Epithelial cell of prostate (primary cell): Measurements from ENCODE around the gene FMO1.
A peak's percentile ranks its signal among the peaks of the same experiment; 100 is the strongest.
"Not testable (repeated sequence)": the region's sequence is repeated elsewhere in the genome, so short reads cannot be mapped to it uniquely, and the experiment has no call there.

Experiments
- DNase-seq: peaks from one replicate; pipeline ENCODE4 v3.0.0-alpha.2; 2011; ENCODE audit warnings: low read depth, low spot score
- H3K27ac ChIP-seq: fragments of 450-650 bp; 2 replicates; pipeline ENCODE4 v1.5.1; 2017; ENCODE audit warnings: mild to moderate bottlenecking

Gene FMO1

DNA sequence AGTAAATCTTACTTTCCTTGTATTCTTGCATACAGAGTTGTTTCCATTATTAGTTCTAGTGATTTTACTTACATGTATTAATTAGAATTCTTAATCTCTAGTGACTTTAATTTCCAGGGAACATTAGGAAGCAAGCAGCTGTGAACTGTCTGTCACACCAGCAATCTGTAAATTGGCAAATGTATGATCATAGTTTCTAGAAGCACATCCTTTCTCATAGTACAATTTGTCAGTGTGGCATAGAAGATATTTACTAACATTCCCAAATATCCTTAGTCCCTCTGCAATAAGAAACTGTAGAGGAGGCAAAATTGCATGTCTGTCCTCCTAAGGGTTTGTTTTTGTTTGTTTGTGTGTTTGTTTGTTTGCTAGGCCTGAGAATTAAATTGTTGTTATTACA is 17.0 kb upstream of the FMO1 start:
- no peak overlapping the region for H3K27ac ChIP-seq
- DNase-seq = no peak

DNA sequence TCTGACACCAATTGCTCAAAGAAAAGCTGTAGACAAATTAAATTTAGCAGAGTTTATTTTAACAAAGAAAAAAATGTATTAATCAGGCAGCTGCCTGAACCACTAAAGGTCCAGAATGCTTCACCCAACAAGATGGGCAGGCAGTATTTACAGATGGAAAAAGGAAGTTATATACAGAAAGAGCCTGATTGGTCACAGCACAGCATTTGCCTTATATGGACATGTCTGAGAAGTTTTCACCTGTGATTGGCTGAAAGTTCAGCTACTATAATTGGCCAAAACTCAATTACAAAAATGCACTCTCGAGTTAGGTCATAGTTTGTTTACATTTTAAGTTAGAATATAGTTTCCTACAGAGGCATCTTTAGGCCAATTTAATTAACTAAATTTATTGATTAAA is 15.1 kb upstream of the FMO1 start:
- H3K27ac ChIP-seq = no peak overlapping the region
- no peak for DNase-seq

DNA sequence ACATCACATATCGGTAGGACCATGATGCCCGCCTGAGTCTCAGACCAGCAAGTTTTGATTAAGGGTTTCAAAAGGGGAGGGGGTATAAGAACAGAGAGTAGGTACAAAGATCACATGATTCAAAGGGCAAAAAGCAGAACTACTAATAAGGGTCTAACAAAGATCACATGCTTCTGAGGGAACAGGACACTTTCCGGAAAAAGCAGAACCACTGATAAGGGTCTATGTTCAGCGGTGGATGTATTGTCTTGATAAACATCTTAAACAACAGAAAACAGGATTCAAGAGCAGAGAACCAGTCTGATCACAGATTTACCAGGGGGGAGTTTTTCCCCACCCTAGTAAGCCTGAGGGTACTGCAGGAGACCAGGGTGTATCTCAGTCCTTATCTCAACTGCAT is 12.1 kb upstream of the FMO1 start:
- not testable (repeated sequence) for DNase-seq, H3K27ac ChIP-seq

DNA sequence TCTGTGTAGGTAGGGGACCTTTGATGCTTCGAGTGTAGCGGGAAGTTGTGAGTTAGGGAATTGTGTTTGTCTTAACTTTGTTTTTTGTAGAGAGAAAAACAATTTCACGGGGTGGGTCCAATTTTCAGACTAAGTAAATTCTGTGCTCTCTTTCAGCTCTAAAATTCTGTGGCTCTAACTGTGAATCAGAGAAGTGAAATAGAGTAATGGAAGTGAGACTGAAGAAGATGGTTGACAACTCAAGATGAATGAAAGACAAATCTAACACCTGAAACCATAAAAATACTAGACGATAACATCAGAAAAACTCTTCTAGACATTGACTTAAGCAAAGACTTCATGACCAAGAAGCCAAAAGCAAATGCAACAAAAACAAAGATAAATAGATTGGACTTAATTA is 4.4 kb upstream of the FMO1 start:
- H3K27ac ChIP-seq = no peak overlapping the region
- no peak for DNase-seq

DNA sequence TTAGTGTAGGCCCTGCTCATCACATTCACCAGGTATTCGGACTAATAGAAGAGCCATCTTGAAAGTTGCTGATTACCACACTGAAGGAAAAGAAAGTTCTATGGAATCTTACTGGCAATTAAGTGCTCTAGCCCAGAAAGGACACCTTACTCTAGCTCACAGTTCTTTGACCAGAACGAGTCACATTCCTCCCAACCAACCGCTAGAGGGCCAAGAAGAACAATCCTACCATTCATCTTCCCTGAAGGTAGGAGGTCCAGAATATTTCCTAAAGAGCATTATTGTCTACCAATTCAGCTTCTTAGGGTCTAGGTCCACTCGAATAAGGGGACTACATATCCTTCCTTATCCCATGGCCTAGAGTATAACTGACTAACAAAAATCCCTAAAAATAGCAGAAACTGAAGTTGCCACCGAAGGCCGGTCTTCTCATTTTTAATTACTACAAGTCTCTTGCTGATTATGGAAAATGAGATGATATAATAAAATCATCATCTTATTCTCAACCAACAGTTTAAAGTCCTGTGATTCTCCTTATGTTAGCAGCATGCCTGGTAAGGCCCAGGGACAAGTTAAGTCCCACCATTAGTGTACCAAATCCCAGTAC is 2.7 kb upstream of the FMO1 start:
- H3K27ac ChIP-seq = no peak overlapping the region
- DNase-seq = no peak

DNA sequence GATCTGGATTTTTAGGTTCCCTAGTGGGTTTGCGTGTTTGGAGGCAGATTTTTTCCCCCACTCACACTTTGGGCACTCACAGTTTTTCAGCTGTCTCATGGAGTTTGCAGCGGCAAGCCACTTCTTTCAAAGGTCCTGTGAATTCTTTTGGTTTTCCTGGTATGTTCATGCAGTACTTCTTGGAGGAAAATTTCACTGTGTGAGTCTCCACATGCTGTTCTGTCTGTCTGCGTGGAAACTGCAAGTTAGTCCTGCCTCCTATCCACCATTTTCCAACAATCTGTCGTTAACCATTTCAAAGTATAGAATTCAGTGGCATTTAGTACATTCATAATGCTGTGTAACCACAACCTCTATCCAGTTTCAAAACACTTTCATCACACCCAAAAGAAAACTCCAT is 793 bp upstream of the FMO1 start:
- H3K27ac ChIP-seq = no peak overlapping the region
- no peak for DNase-seq

DNA sequence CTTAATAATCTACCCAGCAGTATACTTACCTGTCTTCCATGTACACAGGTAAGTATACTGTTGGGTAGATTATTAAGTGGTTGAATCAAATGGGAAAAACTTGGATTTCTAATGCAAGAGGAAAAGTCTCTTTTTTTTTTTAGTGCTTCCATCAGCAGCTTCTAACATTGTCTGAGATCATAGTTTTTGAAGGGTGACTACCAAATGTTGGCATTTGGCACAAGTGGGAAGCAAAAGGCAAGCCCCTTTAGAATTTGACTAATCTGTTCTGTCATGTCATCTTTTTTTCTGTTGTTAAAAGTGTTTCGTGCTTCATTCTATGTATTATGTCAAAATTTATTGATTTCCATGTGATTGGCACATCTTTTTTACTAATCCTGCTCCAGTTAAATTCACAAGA is 547 bp downstream of the FMO1 start:
- no peak for DNase-seq
- no peak overlapping the region for H3K27ac ChIP-seq

DNA sequence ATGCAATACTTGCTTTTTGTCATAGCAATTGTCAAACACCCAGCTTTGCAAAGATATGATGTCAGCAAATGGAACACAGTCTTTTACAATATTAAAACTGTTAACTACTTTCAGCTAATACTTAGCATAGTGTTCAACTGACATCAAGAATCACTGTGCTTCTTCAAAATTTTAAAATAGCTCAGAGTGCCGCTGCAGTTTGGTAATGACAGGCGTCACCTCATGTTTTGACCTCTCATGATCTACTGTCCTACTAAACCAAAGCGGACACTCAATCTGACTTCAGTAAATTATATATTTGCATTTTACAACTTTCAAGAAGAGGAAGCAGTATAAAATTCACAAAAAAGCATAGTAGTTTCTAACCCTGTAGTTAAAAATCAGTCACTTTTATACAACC is 2.0 kb downstream of the FMO1 start:
- no peak overlapping the region for H3K27ac ChIP-seq
- DNase-seq = no peak

DNA sequence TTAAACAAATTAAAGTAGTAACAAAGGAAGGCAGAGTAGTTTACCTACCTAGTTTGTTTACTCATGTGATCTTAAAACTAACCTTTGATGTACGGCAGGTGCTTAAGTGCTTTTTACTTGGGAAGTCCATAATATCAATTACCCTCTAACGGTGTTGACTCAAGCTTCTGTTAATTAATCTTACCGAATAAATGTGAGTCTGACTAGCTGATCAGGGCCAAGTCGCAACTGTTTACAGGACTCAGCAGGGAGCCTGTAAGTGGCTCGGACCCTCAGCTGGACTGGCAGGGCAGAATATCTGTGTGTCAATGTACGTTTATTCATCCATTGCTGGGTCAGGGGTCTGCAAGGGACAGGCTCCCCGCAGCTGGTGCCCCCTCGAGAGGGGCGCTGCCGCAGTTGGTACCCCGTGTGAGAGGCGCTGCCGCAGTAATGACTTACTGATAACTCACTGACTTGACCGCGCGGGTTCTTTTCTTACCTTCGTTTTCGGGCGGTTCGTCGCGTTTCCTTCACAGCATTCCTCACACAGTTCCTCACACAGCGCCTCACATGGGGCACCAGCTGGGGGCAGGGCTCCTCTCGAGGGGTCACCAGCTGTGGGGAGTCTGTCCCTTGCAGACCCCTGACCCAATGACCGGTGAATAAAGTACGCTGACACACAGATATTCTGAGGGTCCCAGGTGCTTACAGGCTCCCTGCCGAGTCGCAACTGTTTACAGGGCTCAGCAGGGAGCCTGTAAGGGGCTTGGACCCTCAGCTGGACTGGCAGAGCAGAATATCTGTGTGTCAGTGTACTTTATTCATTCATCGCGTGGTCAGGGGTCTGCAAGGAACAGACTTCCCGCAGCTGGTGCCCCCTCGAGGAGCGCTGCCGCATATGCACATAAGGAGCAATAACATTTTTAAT is 3.0 kb downstream of the FMO1 start:
- no peak overlapping the region for H3K27ac ChIP-seq
- no peak for DNase-seq

DNA sequence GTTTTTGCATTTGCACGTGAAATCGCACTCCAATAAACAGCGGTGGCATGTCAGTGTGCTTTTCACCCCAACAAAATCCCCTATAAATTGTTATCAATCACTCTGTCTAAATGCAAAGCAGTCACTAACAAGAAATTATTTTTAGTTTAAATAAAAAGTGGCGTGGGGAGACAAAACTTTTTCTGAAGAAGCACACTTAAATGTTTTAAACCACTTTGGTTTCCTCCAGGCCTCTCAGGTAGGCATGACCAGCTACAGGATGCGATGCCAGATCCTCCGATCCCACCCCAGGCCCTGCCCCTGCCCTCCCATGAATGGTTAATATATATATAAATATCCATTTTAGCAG is 3.6 kb downstream of the FMO1 start:
- no peak overlapping the region for H3K27ac ChIP-seq
- no peak for DNase-seq

DNA sequence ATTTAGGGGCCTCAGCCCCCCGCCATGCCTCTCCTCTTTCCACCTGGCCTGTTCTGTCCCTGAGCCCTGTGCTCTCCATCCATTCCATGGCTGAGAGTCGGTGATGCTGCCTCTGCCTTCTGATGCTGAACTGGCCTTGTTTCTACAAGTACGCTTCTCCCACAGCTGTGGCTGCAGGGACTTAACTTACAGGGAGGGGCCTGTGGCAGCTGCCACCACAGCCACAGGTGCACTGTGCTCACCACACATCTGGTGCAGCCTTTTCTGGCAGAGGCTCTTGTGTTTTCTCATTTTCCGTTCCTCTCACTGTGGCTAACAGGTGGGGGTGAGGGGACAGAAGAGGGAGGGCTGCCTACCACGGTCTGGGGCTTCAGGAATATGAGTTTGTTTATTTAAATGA is 4.2 kb downstream of the FMO1 start:
- H3K27ac ChIP-seq = no peak overlapping the region
- DNase-seq = no peak

DNA sequence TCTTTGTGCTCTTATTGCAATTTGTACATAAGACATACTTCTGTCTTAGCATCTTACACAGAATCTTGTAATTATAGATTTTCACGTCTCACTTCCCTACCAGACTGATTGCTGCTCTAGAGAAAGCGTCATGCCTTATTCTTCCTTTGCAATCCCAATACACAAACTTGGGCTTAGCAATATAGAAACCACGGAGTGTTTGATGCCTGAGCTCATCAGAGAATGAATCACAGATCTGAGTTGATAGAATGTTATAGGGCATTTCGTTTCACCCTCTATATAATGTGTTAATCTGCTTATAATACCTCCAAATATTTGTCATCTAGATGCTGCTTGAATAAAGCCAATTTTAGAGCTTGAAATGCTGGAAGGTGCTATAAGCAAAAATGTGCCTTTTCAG is 6.6 kb downstream of the FMO1 start:
- peak; percentile 53 for DNase-seq
- H3K27ac ChIP-seq = peak overlapping the region; percentile 51

DNA sequence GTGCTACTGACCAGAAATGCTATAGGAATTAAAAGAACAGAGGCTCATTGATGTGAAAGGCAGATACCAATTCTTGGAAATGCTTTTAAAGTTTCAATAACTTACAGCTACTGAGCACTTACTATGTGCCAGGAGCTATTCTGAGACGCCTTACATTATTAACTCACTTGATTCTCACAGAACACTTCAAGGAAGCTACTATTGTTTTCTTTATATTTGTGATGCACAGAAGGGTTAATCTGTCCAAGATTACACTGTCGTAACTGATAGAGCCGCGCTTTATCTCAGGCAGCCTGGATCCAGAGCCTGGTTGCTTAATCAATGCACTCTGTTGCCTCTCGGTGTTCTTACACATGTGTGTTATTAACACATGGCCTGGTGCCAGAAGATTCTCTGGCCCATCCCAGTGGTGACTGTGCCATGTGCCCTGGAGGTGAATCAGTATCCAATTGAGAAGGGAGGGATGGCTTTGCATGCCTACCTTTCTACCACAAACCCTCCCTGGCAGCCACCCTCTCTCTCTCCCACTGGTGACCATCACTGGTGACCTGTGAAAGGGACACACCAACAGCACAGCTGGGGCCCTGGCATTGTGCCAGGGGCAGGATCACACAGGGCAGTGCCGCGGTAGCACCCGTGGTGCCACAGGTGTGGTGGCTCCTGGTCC is 8.8 kb downstream of the FMO1 start:
- peak; percentile 80 for DNase-seq
- H3K27ac ChIP-seq = no peak overlapping the region

DNA sequence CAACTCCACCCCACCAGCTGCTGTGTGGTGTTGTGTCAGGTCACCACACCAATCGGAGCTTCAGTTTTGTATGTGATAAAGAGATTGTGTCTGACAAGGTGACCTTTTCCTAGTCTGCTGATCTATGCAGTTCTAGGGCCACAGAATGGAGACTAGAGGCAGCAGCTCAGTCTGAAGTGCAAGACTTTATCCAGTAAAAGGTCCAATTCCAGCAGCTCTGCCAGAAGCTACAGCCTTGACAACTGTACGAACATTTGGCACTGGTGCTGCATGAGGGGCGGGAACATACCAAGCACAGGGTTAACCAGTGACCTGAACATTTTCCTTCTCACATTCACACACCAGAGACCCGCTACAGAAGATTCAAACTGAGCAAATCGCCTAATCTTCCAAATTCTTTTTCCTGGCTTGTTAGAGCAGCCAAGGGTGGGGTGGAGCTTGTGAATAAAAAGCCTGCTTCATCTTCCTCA is 9.3 kb downstream of the FMO1 start:
- no peak for DNase-seq

DNA sequence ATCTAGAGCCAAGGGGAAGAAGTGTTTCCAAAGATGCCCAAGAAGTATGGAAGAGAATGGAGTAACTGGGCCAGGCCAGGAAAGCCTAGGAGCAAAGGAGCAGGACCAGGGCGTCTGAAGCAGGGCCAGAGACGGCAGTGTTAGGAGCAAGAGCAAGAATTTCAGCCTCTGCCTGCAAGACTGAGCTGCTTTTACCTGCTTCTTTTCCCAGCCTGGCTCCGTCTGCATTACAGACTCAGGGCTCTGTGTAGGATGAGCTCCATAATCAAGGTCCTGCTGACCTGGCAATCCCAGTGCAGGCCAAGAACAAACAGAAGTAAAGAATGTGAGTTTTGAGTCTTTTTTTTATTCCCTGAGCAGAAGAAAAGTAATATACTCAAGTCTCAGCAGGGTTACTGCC is 10.1 kb downstream of the FMO1 start:
- no peak for DNase-seq
- no peak overlapping the region for H3K27ac ChIP-seq

More for the DNA sequence above, 9.3 kb downstream of the FMO1 start:
- H3K27ac ChIP-seq = no peak overlapping the region

DNA sequence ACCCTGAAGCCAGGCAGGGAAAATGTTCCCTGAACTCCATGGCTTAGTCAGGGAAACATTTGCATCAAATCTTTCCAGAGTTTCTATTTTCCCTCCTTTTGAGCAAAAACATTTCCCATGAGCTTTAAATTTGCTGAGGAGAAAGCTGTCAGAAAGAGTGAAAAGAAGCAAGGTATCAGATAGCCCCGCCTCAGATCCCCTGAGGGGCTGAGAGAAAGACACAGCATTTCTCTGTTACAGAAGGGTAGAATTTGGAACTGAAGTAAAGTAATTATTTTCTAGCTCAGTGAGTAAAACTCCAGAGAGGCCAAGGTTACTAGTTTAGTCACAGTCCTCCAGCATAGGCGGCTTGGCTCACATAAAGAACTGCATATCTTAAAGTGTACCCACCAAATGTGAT is 10.6 kb downstream of the FMO1 start:
- no peak for DNase-seq
- H3K27ac ChIP-seq = no peak overlapping the region

DNA sequence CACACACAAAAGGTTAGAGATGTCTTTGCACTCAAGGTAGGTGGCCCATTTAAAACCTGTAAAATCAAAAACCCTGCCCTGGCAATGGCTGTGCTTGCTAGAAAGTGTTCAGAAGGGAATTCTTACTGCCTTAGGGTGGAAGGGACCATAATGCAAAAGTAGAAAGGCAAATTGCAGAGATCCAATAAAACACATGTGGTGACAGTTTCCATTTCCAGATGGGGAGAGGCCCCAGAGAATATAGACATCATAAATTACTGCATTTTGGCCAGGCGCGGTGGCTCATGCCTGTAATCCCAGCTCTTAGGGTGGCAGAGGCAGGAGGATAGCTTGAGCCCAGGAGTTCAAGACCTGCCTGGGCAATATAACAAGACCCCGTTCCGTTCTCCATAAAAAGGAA is 13.0 kb downstream of the FMO1 start:
- H3K27ac ChIP-seq = no peak overlapping the region

DNA sequence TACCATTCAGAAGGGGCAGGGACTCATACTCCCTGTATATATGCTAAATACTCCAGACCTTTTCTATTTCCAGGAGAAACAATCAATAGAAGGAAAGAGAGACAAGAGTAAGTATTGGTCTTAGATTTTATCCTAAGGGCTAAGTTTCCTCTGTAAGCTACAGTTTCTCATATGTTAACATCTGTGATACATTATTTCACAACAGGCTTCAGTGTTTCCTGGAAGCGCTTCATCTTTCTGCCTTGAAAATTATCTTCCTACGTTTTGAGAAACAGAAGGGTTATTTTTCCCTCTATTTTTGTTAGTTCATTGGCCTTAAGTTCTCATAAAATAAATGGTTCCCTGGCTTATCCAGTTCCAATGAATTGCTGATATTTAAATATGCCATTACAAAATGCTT is 15.6 kb downstream of the FMO1 start:
- DNase-seq = no peak

More for the DNA sequence above, 13.0 kb downstream of the FMO1 start:
- no peak for DNase-seq

DNA sequence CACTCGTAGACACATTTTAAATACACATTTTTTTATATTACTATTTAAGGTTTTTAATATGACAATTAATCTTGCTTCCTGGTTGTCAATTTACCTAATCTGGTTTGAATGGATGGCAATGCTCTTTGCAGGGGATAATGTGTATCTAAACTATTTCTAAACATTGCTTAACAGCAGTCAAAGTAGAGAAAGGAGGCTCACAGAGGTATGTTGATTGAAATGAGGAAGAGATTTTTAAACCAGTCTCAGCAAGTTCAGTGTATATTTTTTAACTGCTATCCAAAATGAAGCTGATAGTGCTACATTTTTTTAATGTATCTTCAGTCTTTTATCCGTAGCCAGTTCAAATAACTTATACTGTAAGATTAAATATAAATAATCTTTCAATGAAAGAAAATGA is 17.4 kb downstream of the FMO1 start:
- H3K27ac ChIP-seq = no peak overlapping the region
- DNase-seq = no peak

More for the DNA sequence above, 15.6 kb downstream of the FMO1 start:
- no peak overlapping the region for H3K27ac ChIP-seq

DNA sequence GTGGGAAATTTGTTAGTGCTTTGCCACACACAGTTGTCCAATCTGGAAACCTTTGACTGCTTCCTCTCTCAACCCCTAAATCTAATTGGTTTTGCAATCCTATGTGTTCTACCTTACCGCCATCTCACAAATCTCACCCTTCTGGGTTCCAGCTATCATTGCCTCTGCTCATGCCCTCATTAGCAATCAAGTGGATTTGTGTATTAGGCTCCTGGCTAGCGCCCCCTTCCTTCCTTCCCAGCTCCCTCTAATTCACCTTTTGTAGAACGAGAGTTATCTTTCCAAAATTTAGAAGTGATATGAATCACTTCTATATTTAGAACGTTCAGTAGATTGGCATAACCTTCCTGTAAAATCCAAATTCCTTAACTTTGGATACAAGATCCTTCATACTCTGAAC is 18.6 kb downstream of the FMO1 start:
- H3K27ac ChIP-seq = no peak overlapping the region
- DNase-seq = no peak

DNA sequence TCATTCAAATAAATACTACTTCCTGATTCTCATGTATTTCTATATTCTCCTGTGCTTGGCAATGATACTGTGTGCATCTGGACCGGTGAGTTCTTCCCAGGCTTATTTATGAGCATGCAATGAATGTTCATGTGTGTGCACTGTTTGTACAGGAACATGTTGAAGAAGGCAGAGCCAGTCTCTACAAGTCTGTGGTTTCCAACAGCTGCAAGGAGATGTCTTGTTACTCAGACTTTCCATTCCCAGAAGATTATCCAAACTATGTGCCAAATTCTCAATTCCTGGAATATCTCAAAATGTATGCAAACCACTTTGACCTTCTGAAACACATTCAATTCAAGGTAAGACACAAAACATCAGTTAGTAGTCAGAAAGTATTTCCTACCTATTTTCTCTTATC is 19.1 kb downstream of the FMO1 start:
- no peak overlapping the region for H3K27ac ChIP-seq
- DNase-seq = peak; percentile 80
